Measurements from ENCODE around the gene MMS19.

The MMS19 gene

GRCh38 chr10:97538411-97538810 is 40.2 kb upstream of the MMS19 start:
- no peak overlapping the region for H3K4me3 ChIP-seq (ENCODE audit: low read depth in 1 of 2, low read length in 1 of 2)
- H3K4me1 ChIP-seq (ENCODE audit: control insufficient read depth in 1 of 2, insufficient read depth in 1 of 2, low read depth in 1 of 2, low read length in 1 of 2) = peaks cover 8 to 9% of the 10 kb centered on the region in 2 experiments
- no peak overlapping the region for H3K27ac ChIP-seq
- H3K27me3 ChIP-seq = no peaks in the 10 kb centered on the region
- H3K36me3 ChIP-seq = no peaks in the 10 kb centered on the region
- H3K9me3 ChIP-seq = no peaks in the 10 kb centered on the region
- no peak for TF ChIP-seq CTCF (IDR thresholded peaks at IDR 0.05)

GRCh38 chr10:97537186-97537869 is 39.1 kb upstream of the MMS19 start:
- Histone ChIP-seq H3K4me1 (ENCODE audit: control insufficient read depth in 1 of 2, insufficient read depth in 1 of 2, low read depth in 1 of 2, low read length in 1 of 2) (no peaks in the 10 kb centered on the region), H3K27ac (no peak overlapping the region), H3K36me3 (peaks cover 6% of the 10 kb centered on the region), H3K4me3 (ENCODE audit: low read depth in 1 of 2, low read length in 1 of 2) (no peak overlapping the region), H3K27me3 (no peaks in the 10 kb centered on the region), H3K9me3 (no peaks in the 10 kb centered on the region)
- no peak for TF ChIP-seq CTCF (IDR thresholded peaks at IDR 0.05)

- Histone ChIP-seq H3K27ac (no peak overlapping the region), H3K36me3 (peaks cover 6% of the 10 kb centered on the region)
These were observed 36.6 kb upstream of the MMS19 start for GRCh38 chr10:97534746-97535367.

GRCh38 chr10:97533888-97534287 is 35.7 kb upstream of the MMS19 start:
- Histone ChIP-seq H3K27ac (no peak overlapping the region), H3K4me3 (ENCODE audit: low read depth in 1 of 2, low read length in 1 of 2) (no peak overlapping the region), H3K27me3 (no peaks in the 10 kb centered on the region), H3K36me3 (peaks cover 6% of the 10 kb centered on the region), H3K9me3 (no peaks in the 10 kb centered on the region), H3K4me1 (ENCODE audit: control insufficient read depth in 1 of 2, insufficient read depth in 1 of 2, low read depth in 1 of 2, low read length in 1 of 2) (no peaks in the 10 kb centered on the region)
- no peak for TF ChIP-seq CTCF (IDR thresholded peaks at IDR 0.05)

More at GRCh38 chr10:97534746-97535367, 36.6 kb upstream of the MMS19 start:
- H3K27me3 ChIP-seq = no peaks in the 10 kb centered on the region
- H3K4me1 ChIP-seq (ENCODE audit: control insufficient read depth in 1 of 2, insufficient read depth in 1 of 2, low read depth in 1 of 2, low read length in 1 of 2) = no peaks in the 10 kb centered on the region
- no peak for TF ChIP-seq CTCF (IDR thresholded peaks at IDR 0.05)
- H3K9me3 ChIP-seq = no peaks in the 10 kb centered on the region
- H3K4me3 ChIP-seq (ENCODE audit: low read depth in 1 of 2, low read length in 1 of 2) = no peak overlapping the region

GRCh38 chr10:97532935-97533671 is 34.9 kb upstream of the MMS19 start:
- Histone ChIP-seq H3K4me1 (ENCODE audit: control insufficient read depth in 1 of 2, insufficient read depth in 1 of 2, low read depth in 1 of 2, low read length in 1 of 2) (no peaks in the 10 kb centered on the region), H3K27ac (no peak overlapping the region), H3K36me3 (peaks cover 6% of the 10 kb centered on the region), H3K4me3 (ENCODE audit: low read depth in 1 of 2, low read length in 1 of 2) (no peak overlapping the region), H3K9me3 (no peaks in the 10 kb centered on the region), H3K27me3 (no peaks in the 10 kb centered on the region)
- TF ChIP-seq CTCF (IDR thresholded peaks at IDR 0.05) = no peak
